ENCODE measurements around the gene CTXN1.

Gene CTXN1

DNA sequence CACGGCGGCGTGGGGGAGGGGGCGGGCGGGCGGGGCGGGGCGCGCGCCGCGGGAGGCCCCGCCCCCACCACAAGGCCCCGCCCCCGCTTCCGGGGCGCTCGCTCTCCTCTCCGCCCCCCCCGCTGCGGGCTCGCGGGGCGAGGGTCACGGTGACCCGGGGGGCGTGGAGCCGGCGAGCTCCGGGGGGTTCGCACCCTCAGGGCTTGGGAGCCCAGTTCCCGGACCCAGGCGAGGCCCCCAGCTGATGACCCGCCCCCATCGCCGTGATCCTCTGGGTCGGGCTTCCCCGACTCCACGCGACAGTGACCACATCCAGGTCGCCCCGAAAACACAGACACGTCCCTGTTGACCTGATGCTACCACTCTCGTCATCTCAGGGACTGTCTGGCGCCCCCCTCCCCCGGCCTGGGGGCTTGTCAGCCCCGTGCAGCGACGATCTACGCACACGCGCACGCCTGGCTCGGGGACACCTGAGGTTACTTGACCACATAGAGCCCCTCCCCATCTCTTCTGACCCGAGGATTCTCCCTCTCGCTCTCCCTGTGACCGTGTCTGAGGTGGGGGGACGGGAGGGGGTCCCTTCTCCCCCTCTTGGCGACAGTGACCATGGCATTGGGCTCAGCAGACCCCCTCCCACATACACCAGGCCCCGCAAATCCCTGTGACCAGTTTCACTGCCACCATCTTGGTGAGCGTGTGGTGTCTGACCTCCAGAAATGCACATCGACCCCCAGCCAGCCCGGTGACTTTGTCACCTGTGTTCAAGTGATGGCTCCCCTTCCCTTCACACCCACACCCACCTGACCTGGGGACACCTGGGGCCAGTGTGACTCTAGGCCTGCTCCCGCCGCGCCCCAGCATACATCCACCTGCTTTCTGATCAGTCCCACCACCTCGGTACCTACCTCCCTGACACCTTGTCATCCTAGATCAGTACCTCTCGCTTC lies 21.6 kb downstream of the CTXN1 start:
- H3K9ac ChIP-seq (ENCODE audit: insufficient read length) = peak overlapping the region; percentile 81
- peak overlapping the region; percentile 85 for H3K27ac ChIP-seq
- no peak for DNase-seq (ENCODE audit: low read depth, low spot score)
- peak overlapping the region; percentile 87 for H3K4me3 ChIP-seq
- H3K9me3 ChIP-seq (ENCODE audit: low read depth, low read length) = no peaks in the 10 kb centered on the region
- no peak for TF ChIP-seq EZH2 (IDR thresholded peaks at IDR 0.05)
- no peak for TF ChIP-seq FOXP2 (optimal IDR thresholded peaks at IDR 0.05; ENCODE audit: control extremely low read depth, extremely low read length, insufficient read depth)
- TF ChIP-seq POLR2AphosphoS5 (IDR thresholded peaks at IDR 0.05; ENCODE audit: borderline replicate concordance, low read depth, low read length) = no peak
- peaks cover 9% of the 10 kb centered on the region; the same call in 1 of the 2 replicates for H3K36me3 ChIP-seq (ENCODE audit: insufficient read depth, low read length)

DNA sequence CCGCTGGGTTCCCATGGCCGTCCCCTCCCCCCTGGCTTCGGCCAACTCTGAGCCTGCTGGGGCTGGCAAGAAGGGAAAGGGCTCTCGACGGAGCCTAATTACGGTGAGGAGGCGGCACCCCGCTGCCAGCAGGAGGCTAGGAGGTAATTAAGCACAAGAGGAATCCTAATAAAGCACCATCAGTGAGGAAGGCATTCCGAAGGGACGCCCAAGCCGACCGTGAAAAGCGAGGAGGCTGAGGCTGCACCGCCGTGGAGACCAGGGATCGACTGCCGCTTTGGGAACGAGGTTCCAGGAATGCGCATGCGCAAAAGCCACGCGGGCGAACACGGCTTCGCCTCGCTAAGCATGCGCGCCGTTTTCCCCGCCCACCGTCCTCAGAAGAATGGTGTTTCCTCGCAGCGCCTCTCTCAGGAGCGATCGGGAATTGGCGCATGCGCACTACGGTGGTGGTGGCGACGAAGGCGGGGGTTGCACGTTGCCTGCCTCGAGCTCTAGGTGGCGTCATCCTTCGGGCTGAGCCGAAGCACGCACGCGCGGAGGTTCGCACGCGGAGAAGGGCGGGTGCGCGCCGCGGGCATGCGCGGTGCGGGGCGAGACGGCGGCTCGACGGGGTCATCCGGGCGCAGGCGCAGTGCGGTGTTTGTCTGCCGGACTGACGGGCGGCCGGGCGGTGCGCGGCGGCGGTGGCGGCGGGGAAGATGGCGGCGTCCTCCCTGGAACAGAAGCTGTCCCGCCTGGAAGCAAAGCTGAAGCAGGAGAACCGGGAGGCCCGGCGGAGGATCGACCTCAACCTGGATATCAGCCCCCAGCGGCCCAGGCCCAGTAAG lies 22.5 kb downstream of the CTXN1 start, which contains the start of gene MAP2K7:
MAP2K7 (plus strand) TSS at position 634 of the 830 bp plus-strand sequence; CDS start at position 702, 68 bp downstream.
- peaks cover 9% of the 10 kb centered on the region; the same call in 1 of the 2 replicates for H3K36me3 ChIP-seq (ENCODE audit: insufficient read depth, low read length)
- no peak for TF ChIP-seq EZH2 (IDR thresholded peaks at IDR 0.05)
- TF ChIP-seq FOXP2 (optimal IDR thresholded peaks at IDR 0.05; ENCODE audit: control extremely low read depth, extremely low read length, insufficient read depth) = peak; percentile 91
- peak; percentile 97 for TF ChIP-seq POLR2AphosphoS5 (IDR thresholded peaks at IDR 0.05; ENCODE audit: borderline replicate concordance, low read depth, low read length)
- peak within 1 kb of the TSS; percentile 96 for H3K9ac ChIP-seq (ENCODE audit: insufficient read length)
- H3K27ac ChIP-seq = peak within 1 kb of the TSS; percentile 85
- peak within 1 kb of the TSS; percentile 89 for H3K4me3 ChIP-seq
- no peaks in the 10 kb centered on the region for H3K9me3 ChIP-seq (ENCODE audit: low read depth, low read length)
- peak; percentile 99 for DNase-seq (ENCODE audit: low read depth, low spot score)

- TF ChIP-seq FOXP2 (optimal IDR thresholded peaks at IDR 0.05; ENCODE audit: control extremely low read depth, extremely low read length, insufficient read depth) = no peak
- Histone ChIP-seq H3K36me3 (ENCODE audit: insufficient read depth, low read length) (peaks cover 9% of the 10 kb centered on the region; the same call in 1 of the 2 replicates), H3K9ac (ENCODE audit: insufficient read length) (peak overlapping the region; percentile 96), H3K4me3 (peak overlapping the region; percentile 89), H3K27ac (peak overlapping the region; percentile 83), H3K9me3 (ENCODE audit: low read depth, low read length) (no peaks in the 10 kb centered on the region)
- DNase-seq (ENCODE audit: low read depth, low spot score) = no peak
These were observed 23.1 kb downstream of the CTXN1 start for GRCh38 chr19:7902796-7903243.

DNA sequence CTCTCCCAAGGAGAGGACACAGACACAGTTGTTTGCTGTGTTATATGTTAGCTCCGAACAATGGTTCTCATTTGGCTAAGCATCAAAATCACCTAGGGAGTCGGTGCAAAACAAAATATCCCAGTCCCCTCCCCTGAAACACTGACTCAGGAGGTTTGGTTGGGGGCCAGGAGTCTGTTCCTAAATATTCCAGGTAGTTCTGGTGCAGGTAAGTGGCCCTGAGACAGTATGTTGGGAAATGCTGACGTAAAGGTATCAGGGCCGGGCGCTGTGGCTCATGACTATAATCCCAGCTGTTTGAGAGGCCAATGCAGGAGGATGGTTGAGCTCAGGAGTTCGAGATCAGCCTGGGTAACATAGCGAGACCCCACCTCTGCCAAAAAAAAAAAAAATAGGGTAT lies 24.6 kb downstream of the CTXN1 start:
- TF ChIP-seq FOXP2 (optimal IDR thresholded peaks at IDR 0.05; ENCODE audit: control extremely low read depth, extremely low read length, insufficient read depth) = no peak
- no peak for TF ChIP-seq EZH2 (IDR thresholded peaks at IDR 0.05)
- TF ChIP-seq POLR2AphosphoS5 (IDR thresholded peaks at IDR 0.05; ENCODE audit: borderline replicate concordance, low read depth, low read length) = no peak
- no peak overlapping the region for H3K4me3 ChIP-seq
- peaks cover 8% of the 10 kb centered on the region; the same call in 1 of the 2 replicates for H3K36me3 ChIP-seq (ENCODE audit: insufficient read depth, low read length)
- no peak overlapping the region for H3K27ac ChIP-seq
- no peak overlapping the region for H3K9ac ChIP-seq (ENCODE audit: insufficient read length)
- no peaks in the 10 kb centered on the region for H3K9me3 ChIP-seq (ENCODE audit: low read depth, low read length)
- no peak for DNase-seq (ENCODE audit: low read depth, low spot score)

DNA sequence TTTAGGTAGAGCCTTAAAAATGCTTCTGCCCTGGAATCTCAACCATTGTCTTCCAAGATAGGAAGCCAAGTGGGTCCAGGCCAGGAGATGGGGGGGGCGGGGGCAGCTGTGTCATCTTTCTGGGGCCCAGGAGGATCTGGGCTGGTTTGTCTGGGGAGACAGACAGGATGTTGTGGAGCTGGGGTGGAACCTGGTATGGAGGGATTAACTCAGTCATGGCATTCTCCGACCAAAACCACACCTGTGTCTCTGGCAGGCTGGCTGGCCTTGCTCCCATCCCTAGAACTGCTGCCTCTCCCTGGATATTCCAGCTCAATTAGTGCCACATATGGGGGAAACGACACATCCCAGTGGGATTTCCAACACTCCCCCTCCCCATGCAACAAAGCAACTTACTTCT lies 25.0 kb downstream of the CTXN1 start:
- DNase-seq (ENCODE audit: low read depth, low spot score) = no peak
- Histone ChIP-seq H3K4me3 (no peak overlapping the region), H3K36me3 (ENCODE audit: insufficient read depth, low read length) (peaks cover 4% of the 10 kb centered on the region; the same call in 1 of the 2 replicates), H3K9me3 (ENCODE audit: low read depth, low read length) (no peaks in the 10 kb centered on the region), H3K9ac (ENCODE audit: insufficient read length) (no peak overlapping the region), H3K27ac (no peak overlapping the region)
- TF ChIP-seq EZH2 (IDR thresholded peaks at IDR 0.05) (no peak), POLR2AphosphoS5 (IDR thresholded peaks at IDR 0.05; ENCODE audit: borderline replicate concordance, low read depth, low read length) (no peak), FOXP2 (optimal IDR thresholded peaks at IDR 0.05; ENCODE audit: control extremely low read depth, extremely low read length, insufficient read depth) (no peak)

DNA sequence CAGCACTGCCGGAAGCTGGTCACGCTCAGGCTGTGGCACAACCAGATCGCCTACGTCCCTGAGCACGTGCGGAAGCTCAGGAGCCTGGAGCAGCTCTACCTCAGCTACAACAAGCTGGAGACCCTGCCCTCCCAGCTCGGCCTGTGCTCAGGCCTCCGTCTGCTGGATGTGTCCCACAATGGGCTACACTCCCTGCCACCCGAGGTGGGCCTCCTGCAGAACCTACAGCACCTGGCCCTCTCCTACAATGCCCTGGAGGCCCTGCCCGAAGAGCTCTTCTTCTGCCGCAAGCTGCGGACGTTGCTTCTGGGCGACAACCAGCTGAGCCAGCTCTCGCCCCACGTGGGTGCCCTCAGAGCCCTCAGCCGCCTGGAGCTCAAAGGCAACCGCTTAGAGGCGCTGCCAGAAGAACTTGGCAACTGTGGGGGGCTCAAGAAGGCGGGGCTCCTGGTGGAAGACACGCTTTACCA lies 25.5 kb downstream of the CTXN1 start:
- H3K27ac ChIP-seq = no peak overlapping the region
- no peak overlapping the region for H3K9ac ChIP-seq (ENCODE audit: insufficient read length)
- no peak for TF ChIP-seq FOXP2 (optimal IDR thresholded peaks at IDR 0.05; ENCODE audit: control extremely low read depth, extremely low read length, insufficient read depth)
- no peak for TF ChIP-seq POLR2AphosphoS5 (IDR thresholded peaks at IDR 0.05; ENCODE audit: borderline replicate concordance, low read depth, low read length)
- TF ChIP-seq EZH2 (IDR thresholded peaks at IDR 0.05) = no peak

DNA sequence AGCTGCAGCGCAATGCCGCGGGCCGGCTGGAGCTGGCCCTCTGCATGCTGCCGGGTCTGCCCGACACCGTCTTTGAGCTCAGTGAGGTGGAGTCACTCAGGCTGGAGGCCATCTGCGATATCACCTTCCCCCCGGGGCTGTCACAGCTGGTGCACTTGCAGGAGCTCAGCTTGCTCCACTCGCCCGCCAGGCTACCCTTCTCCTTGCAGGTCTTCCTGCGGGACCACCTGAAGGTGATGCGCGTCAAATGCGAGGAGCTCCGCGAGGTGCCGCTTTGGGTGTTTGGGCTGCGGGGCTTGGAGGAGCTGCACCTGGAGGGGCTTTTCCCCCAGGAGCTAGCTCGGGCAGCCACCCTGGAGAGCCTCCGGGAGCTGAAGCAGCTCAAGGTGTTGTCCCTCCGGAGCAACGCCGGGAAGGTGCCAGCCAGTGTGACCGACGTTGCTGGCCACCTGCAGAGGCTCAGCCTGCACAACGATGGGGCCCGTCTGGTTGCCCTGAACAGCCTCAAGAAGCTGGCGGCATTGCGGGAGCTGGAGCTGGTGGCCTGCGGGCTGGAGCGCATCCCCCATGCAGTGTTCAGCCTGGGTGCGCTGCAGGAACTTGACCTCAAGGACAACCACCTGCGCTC lies 26.1 kb downstream of the CTXN1 start:
- Histone ChIP-seq H3K36me3 (ENCODE audit: insufficient read depth, low read length) (no peaks in the 10 kb centered on the region), H3K4me3 (no peak overlapping the region), H3K9me3 (ENCODE audit: low read depth, low read length) (no peaks in the 10 kb centered on the region), H3K27ac (no peak overlapping the region), H3K9ac (ENCODE audit: insufficient read length) (no peak overlapping the region)
- TF ChIP-seq FOXP2 (optimal IDR thresholded peaks at IDR 0.05; ENCODE audit: control extremely low read depth, extremely low read length, insufficient read depth) (no peak), POLR2AphosphoS5 (IDR thresholded peaks at IDR 0.05; ENCODE audit: borderline replicate concordance, low read depth, low read length) (no peak), EZH2 (IDR thresholded peaks at IDR 0.05) (no peak)
- no peak for DNase-seq (ENCODE audit: low read depth, low spot score)

More for the DNA sequence above, 25.5 kb downstream of the CTXN1 start:
- Histone ChIP-seq H3K36me3 (ENCODE audit: insufficient read depth, low read length) (no peaks in the 10 kb centered on the region; the same call in 1 of the 2 replicates), H3K9me3 (ENCODE audit: low read depth, low read length) (no peaks in the 10 kb centered on the region), H3K4me3 (no peak overlapping the region)
- no peak for DNase-seq (ENCODE audit: low read depth, low spot score)

Measured in SK-N-MC (cell line).